ENCODE results near the gene MEF2A. TPM values are rescaled to one million over a fixed set of nuclear protein-coding genes. Genes with fewer than 3 reads are reported as not detected.

The MEF2A gene
- total RNA-seq, 1 donor from 2014 or later: 20.7 TPM

DNA sequence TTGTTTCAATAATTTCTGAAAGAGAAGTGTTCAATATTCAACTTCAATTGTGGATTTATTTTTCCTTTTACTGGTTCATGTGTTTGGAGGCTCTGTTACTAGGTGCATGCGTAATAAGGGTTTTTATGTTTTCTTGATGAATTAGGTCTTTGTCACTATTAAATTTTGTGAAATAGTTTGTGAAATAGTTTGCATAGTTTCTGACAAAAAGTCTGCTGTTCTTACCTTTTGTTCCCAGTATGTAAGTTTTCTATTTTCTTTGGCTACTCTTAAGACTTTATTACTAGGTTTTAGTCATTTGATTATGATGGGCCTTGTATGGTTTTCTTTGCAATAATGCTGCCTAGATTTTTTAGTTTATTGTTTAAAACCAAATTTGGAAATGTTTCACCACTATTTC, 38.0 kb downstream of the MEF2A start:
- no peak for DNase-seq (ENCODE audit: low spot score)
- ATAC-seq: no peak

DNA sequence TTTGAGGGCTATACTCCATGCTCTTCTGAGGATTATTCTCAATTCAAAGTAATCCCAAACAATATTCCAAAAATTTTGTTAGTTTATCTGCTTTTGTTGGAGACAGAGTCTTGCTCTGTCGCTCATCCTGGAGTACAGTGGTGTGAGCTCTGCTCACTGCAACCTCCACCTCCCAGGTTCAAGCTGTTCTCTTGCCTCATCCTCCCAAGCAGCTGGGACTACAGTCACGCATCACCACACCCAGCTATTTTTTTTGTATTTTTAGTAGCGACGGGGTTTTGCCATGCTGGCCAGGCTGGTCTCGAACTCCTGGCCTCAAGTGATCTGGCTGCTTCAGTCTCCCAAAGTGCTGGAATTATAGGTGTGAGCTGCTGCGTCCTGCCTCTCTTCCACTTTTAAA, 39.1 kb downstream of the MEF2A start:
- ATAC-seq (no peak), DNase-seq (ENCODE audit: low spot score) (no peak)

DNA sequence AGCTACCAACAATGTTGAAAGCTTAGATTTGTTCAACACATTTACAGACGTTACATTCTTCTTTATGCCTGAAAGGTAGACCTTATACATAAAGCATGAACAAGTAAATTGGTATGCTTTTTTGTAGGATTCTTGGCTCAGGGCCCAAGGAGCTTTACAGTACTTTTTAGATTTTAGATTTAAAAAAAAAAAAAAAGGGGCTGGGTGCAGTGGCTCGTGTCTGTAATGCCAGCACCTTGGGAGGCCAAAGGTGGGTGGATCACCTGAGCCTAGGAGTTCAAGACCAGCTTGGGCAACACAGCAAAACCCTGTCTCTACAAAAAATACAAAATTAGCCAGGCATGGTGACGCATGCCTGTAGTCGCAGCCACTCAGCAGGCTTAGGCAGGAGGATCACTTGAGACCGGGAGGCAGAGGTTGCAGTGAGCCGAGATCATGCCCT, 39.7 kb downstream of the MEF2A start:
- ATAC-seq: no peak
- no peak for DNase-seq (ENCODE audit: low spot score)

DNA sequence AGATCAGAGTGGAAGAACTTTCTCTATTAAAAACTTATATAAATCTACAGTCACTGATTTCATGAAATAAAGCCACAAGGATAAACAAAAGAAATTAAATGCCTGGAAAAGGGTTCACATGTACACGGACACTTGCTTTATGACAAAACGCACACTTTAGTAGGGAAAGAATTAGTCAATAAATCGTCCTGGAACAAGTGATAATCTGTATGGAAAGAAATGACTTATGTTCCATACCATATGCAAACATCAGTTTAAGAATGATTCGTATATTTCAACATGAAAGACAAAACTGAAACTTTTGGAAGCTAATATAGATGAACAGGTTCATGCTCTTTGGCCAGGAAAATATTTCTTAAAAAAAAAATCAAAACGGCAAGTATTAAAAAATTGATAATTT, 40.2 kb downstream of the MEF2A start:
- no peak for ATAC-seq

DNA sequence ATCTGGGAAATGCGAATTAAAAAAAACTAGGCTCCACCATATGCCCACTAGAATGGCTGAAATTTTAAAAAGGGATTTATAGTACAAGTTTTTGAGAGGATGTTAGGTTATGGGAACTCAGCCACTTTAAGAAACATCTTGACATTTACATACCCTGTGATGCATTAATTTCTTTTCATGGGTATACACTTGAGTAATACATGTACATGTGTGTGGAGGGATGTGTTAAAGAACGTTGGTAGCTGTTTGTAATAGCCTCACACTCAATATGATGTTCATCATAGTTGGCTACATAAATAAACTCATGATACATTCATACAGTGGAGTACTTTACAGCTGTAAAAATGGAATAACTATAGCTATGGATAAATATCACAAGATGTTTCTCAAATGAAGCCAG, 40.9 kb downstream of the MEF2A start:
- ATAC-seq: no peak
- DNase-seq (ENCODE audit: low spot score): no peak

More for the DNA sequence above, 40.2 kb downstream of the MEF2A start:
- DNase-seq (ENCODE audit: low spot score): no peak

DNA sequence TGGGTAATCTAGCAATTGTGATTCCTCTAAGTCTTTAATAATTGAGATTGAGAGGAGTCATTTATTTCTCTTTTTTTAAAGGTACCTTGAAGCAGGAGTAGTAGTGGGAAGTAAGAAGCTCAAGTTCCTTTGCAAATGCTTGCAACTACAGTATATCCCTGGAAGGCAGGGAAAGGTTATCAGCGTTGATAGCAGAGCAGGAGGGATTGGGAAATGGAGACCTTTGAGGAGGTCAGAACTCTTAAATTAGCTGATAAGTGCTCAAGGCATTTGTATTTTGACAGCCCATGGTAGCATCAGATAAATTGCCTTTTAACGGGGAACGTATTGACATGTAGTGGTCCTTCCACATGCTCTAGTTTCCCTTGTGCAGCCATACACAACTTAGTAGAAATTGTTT, 47.7 kb downstream of the MEF2A start:
- ATAC-seq: no peak
- DNase-seq (ENCODE audit: low spot score): no peak

DNA sequence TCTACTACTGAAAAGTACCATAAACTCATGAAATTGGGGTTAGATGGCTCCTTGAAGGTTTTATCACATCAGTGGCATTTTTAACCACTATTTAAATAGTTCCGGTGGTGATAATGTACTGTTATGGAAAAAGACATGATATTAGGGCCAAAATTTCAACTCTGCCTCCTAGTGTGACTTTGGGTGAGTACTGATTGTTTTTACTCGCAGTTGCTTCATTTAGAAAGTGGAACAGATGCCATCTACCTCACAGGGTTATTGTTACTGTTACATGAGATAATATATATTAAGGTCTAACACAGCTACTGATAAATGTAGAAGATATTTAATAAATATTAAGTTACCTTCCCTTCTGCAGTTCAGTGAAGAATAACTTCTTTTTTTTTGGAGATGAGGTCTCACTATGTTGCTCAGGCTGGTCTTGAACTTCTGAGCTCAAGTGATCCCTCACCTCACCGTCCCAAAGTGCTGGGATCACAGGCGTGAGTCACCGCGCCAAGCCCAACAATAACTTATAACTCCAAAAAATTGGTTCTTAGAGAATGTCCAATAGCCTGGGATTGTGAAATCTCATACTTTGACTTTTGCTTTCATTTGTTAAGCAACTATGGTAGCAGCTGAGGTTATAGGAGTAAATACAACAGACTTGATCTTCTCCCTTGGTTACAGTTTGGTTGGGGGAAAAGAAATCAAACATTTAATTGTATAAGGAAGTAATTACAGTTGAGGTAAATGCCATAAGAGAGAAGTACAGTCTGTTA, 48.3 kb downstream of the MEF2A start:
- ATAC-seq: peak; percentile 74
- no peak for DNase-seq (ENCODE audit: low spot score)

DNA sequence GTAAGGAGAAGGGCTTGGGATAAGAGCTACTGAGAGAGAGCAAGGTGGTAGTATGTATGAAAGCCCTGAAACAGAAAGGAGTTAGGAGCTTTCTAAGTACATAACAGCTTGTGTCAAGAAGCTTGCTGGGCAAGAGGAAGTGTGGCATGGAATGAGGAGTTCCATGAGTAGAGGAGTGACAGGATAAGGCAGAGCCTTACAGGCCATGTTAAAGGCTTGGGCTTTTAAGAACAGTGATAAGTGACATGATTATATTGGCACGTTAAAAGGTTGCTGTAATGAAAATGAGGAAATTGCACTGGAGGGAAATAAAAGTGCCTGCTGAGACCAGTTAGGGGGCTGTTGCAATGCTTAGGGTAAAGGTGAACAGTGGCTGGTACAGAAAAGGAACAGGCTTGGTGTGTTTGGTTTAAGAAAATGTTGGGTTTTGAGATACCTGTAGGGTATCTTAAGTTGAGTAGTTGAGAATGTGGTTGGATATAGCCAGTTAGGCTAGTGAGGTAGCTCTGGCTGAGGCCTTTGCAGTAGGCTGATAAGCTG, 49.0 kb downstream of the MEF2A start:
- no peak for DNase-seq (ENCODE audit: low spot score)
- peak; percentile 67 for ATAC-seq

DNA sequence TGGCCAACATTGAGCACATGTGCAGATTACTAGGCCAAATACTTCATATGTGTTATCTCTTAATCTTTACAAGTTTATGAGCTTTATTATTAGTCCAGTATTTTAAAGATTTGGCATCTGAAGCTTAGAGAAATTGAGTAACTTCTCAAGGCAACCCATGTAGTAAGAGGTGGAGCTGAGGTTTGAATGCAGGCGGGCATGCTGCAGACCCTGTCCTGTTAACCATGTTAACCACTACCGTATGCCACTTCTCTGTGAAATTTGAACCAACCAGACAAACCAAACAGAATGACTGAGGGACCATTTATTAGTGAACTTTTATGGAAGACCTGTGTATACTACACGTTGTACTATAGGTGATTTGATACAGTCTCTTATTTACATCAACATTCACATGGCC, 49.7 kb downstream of the MEF2A start:
- DNase-seq (ENCODE audit: low spot score) (no peak), ATAC-seq (no peak)

DNA sequence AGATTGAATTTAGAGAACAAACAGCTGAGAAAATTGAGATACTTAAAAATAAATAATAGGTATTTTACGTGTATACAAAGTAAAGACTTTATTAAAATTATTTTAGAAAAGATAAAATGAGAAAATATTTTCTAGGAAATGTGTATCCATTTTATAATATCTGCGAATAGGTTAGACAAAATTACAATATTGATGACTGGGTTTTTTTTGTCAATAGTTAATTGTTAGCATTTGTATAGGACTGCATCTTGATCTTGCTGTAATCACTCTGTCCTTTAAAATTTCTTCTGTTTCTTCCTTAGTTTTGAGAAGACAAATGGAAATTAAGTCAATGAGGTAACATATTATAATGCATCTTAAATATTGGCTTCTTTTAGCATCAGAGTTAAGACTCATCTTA, 50.3 kb downstream of the MEF2A start:
- ATAC-seq (no peak), DNase-seq (ENCODE audit: low spot score) (no peak)

DNA sequence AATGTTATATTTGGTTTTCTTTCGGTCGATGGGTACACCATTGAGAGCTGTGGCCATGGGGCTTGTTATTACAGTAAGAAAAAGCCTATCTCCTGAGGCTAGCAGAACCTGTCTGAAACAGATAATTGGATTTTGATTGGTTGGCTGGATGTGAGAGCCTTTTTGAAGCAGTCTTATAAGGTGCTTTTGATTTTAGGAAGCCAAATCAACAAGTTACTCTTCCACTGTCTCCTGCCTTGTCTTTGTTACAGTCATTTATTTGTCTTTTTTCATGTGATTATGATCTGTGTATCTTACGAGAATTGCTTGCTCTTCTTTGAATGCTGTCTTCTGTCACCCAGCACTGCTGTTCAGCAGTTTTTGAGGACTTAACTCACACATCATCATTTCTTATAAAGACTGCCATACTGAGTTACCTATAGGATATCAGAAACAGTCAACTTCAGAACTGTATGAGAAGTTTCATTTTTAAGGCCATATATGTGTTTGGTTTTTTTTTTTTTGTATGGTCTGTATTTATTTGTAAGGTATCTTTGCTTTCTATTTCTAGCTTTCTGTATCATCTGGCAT, 51.1 kb downstream of the MEF2A start:
- no peak for DNase-seq (ENCODE audit: low spot score)
- ATAC-seq: no peak

DNA sequence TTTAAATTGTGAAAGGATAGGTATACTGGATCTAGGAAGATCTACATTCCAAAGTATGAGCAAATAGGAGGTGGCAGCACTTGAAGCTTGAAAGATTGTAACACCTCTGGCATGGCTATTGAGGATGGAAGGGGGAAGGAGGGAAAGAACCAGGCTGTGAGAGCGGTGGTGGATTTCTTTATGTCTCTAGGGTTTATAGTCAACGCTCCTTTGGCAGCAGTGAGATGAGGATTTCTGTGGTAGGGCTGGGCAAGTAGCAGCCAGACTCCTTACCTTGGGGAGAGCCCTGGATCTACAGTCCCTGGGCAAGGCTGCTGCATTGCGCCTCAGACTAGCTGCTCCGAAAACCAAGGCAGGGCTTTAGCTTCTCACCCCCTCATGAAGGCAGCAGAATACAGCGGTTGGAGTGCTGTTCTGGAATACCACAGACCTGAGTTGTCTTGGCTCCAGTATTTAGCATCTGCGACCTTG, 53.2 kb downstream of the MEF2A start:
- ATAC-seq: peak; percentile 34

DNA sequence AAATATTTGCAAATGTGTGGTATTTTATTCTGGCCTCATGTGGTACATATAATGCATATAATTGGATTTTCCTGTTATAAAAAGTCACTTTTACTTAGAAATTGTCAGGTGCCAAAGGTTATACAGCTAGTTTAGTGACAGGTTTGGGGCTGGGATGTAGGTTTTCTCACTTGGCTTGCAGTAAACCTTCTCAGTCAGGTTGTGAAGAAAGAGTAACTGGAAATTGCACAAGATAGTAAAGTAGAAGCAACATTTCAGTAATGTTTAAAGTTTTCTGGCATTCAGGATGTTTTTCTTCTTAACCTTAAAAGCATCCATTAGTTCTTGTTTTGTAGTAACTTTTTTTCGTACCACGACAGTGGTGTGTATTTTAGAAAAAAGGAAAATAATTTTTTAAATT, 53.9 kb downstream of the MEF2A start:
- no peak for DNase-seq (ENCODE audit: low spot score)
- ATAC-seq: peak; percentile 65

More for the DNA sequence above, 53.2 kb downstream of the MEF2A start:
- no peak for DNase-seq (ENCODE audit: low spot score)

DNA sequence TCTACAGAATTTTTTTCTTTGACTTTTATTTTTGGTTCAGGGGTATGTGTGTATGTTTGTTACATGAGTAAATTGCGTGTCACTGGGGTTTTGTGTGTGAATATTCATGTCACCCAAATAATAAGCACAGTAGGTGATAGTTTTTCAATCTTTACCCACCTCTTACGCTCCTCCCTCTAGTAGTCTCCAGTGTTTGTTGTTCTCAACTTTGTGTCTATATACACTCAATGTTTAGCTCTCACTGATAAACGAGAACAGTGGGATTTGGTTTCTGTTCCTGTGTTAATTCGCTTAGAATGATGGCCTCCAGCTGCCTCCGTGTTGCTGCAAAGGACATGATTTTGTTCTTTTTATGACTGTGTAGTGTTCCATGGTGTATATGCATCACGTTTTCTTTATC, 54.4 kb downstream of the MEF2A start:
- peak; percentile 80 for ATAC-seq
- no peak for DNase-seq (ENCODE audit: low spot score)

DNA sequence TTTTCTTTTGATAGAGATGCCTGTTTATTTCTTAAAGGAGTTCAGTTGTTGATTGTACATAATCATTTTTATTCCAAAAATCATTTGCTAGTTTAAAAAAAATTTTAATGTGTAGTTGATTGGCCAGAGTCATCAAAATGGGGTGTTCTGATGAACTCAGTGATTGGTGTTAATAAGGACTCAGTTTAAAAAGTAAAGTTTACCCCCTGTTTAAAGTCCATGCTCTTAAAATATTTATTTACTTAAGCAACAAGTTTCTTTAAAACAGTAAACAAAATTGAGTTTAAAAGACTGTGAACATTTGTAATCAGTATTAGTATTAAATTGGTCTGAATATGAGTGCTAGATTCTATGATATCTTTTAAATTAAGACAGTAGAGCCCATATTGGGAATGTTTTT, 56.0 kb downstream of the MEF2A start:
- DNase-seq (ENCODE audit: low spot score): no peak
- ATAC-seq: peak; percentile 14

DNA sequence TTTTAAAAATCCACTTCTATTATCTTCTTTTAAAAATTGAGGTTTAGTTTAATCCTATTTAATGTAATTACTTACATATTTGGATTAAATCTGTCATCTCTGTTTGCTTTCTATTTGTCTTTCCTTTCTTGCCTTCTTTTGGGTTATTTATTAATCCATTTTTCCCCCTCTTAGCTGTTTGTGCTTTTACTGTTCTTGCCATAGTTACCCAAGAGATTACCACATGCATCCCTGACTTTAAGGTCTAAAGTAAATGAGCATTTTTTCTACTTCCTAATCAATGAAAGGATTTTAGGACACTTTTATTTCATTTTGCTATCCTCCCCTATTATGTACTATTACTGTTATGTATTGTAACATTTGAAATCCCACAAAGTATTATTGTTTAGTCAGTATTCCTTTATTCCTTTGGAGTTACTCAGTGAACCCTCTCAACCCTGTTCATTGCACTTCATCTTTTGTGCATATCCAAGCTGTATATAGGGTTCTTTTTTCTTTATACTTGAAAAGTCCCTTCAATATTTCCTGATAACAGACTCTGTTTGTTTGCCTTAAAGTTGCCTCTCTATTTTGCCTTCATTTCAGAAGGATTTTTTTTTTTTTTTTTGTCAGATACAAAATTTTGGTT, 62.7 kb downstream of the MEF2A start:
- ATAC-seq (peak; percentile 76), DNase-seq (ENCODE audit: low spot score) (no peak)

DNA sequence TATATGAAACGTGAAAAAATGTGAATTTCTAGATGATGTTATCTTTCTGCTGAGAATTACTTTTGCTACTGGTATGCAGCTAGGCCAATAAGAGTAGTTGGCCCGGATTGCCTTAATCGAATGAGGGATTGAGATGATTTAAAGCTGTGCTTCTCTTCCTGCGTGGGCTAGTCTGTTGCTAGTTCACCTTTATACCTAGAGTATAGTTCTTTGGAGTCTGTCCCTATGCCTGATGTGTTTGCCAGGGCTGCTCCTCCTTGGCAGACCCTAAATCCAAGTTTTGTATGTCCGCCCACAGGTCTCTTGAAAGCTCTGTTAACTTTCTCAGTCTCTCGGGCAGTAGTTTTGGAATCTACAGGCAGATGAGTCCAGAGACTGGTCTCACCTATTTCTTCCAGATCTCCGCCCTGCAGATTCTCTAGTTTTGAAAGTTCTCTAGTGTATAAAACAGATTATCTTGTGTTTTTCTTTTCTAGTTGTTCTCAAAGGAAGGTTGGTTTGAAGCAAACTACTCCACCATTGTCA, 64.9 kb downstream of the MEF2A start:
- ATAC-seq: peak; percentile 62
- no peak for DNase-seq (ENCODE audit: low spot score)

DNA sequence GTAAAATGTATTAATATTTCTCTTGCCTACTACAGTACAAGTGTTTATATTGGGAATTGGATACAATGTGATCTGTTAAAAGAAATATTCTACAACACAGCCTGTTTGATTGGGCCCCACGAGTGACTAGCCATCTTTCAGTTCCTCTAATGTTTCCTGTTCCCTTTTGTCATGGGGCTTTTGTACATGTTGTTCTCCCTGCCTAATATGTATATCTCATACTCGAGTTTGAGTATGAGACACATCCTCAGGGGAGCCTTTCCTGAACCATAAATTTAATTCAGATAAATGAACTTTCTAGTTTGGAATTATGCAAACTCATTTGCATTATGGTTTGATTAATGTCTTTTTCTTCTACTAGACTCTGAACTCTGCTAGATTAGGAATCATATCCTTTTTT, 65.5 kb downstream of the MEF2A start:
- ATAC-seq (peak; percentile 25), DNase-seq (ENCODE audit: low spot score) (no peak)

DNA sequence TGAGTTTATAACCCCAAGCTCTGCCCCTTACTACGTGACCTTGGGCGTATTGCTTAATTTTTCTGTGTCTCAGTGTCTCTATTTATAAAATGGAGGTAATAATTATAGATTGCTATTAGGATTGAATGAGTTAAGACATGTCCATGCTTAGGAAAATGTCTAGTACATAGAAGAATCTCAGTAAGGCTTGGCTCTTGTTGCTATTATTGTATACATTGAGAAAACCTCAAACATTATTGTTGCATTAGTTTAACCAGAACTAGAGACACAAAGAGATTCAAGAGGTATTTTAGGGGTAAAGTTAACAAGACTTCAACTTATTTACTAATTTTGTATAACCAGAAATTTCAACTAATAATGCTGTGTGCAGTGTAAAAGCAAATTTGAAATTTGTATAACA, 66.7 kb downstream of the MEF2A start:
- no peak for ATAC-seq
- no peak for DNase-seq (ENCODE audit: low spot score)

DNA sequence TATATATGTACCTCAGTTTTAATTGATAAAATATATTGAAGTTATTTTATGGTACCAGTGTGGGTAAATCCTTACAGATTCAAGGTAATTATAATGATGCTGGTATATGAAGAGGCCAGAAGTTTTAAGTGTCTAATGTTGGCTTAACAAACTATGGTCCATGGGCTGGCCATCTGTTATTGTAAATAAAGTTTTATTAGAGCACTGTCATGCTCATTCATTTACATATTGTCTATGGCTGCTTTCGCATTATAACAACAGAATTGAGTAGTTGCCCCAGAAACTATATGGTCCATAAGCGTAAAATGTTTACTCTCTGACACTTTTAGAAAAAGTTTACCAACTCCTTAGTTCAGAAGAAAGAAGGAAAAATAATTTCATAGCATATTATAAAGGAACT, 67.9 kb downstream of the MEF2A start:
- no peak for DNase-seq (ENCODE audit: low spot score)

DNA sequence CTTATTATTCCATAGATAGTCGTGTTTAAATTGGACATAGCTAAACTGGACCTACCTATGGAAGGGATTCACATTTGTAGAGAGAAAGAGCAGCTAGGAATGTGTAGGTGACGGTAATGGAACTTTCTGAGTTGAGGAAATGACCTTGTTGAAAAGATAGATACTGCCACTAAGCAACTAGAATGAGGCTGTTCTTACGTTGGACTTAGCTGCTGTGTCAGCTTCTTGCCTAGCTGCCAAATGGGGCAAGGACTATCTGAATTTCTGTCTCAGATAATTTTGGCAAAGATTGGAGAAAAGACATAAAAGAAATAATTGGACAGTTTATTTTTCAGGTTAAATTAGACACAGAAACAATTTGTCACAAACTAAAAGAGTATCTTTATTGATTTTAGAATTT, 68.8 kb downstream of the MEF2A start:
- peak; percentile 55 for ATAC-seq
- no peak for DNase-seq (ENCODE audit: low spot score)

More for the DNA sequence above, 67.9 kb downstream of the MEF2A start:
- ATAC-seq: no peak

DNA sequence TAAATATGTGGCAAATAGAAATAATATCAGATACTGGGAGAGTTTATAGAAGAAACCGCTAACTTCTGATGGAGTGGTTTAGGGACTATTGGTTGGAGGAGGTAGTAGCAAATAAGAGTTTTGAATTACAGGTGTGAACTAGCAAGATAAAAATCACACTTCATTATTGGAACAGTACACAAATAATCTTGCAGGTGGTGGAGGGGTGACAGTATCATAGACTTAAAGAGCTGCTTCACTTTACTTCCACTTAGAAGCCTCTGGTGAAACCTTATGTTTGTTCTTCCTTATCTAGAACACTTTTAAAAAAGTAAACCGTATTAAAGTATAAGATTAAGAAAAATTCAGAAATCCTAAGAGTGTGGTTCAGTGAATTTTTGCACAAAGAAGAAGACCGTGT, 69.4 kb downstream of the MEF2A start:
- no peak for ATAC-seq

More for the DNA sequence above, 69.4 kb downstream of the MEF2A start:
- no peak for DNase-seq (ENCODE audit: low spot score)

Measured in left lobe of liver (tissue), 2 donors.